ENCODE data around the gene LDLRAP1. TPM values are rescaled to one million over a fixed set of nuclear protein-coding genes. Genes with fewer than 3 reads are reported as not detected.

Gene LDLRAP1
- total and polyA plus RNA-seq, 2 of the 4 experiments (the other 2 are of a cell fraction), result 4.5 to 14.4 TPM

GRCh38 chr1:25540750-25541342, 2.6 kb upstream of the LDLRAP1 start:
- no peak overlapping the region for H3K4ac ChIP-seq (ENCODE audit: low read depth, low read length)
- ATAC-seq (ENCODE audit: low read depth) (no peak), DNase-seq (no peak)
- TF ChIP-seq BHLHE40 (IDR thresholded peaks at IDR 0.05; ENCODE audit: low read depth, low read length) (no peak), USF2 (IDR thresholded peaks at IDR 0.05; ENCODE audit: low read depth, low read length) (no peak), RCOR1 (IDR thresholded peaks at IDR 0.05; ENCODE audit: insufficient replicate concordance, low read length) (no peak), SMC3 (IDR thresholded peaks at IDR 0.05; ENCODE audit: low read depth, low read length) (no peak)
- TF ChIP-seq, protein P1, sequence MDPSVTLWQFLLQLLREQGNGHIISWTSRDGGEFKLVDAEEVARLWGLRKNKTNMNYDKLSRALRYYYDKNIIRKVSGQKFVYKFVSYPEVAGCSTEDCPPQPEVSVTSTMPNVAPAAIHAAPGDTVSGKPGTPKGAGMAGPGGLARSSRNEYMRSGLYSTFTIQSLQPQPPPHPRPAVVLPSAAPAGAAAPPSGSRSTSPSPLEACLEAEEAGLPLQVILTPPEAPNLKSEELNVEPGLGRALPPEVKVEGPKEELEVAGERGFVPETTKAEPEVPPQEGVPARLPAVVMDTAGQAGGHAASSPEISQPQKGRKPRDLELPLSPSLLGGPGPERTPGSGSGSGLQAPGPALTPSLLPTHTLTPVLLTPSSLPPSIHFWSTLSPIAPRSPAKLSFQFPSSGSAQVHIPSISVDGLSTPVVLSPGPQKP (IDR thresholded peaks at IDR 0.05; ENCODE audit: borderline replicate concordance, low read depth, low read length), result no peak
- no TSS peak for BruUV-seq (replicated peaks)
- no peak overlapping the region for H2AK9ac ChIP-seq (replicated peaks; ENCODE audit: low read depth, low read length, poor library complexity)
- no peak overlapping the region for H2BK5ac ChIP-seq (ENCODE audit: low read depth, low read length, poor library complexity, severe bottlenecking)
- H3K4me2 ChIP-seq (ENCODE audit: low read depth, low read length), result no peak overlapping the region
- H4K8ac ChIP-seq (ENCODE audit: low read depth in 2 of 2, low read length in 2 of 2), result no peak overlapping the region
- 100% methylated on average over 1 of the region's 13 CpGs; no CpG with 5 or more reads in 1 of the 2 experiments for whole genome bisulfite sequencing, 2 experiments (ENCODE audit: extremely low coverage in 2 of 2, insufficient read length in 1 of 2)
- no peak overlapping the region for H4K91ac ChIP-seq (ENCODE audit: insufficient read depth, low read depth, low read length)
- no peak overlapping the region for H2AK5ac ChIP-seq (ENCODE audit: low read depth, low read length)
- CTCF ChIA-PET, result no interaction called here
- dilution Hi-C loops (cut with HindIII; ENCODE audit: low sequenced_read_pairs, unreplicated experiment), result no loop called here
- no peak overlapping the region for H3K56ac ChIP-seq (ENCODE audit: extremely low read depth, insufficient read depth, low read length)
- no peak overlapping the region for H2BK15ac ChIP-seq (ENCODE audit: low read depth, low read length)
- no peaks in the 10 kb centered on the region for H3K9me3 ChIP-seq (ENCODE audit: control insufficient read depth, insufficient read depth, low read length)
- no peak overlapping the region for H2AFZ ChIP-seq (replicated peaks; ENCODE audit: low read length, poor library complexity)
- H3K9me1 ChIP-seq (ENCODE audit: insufficient read depth, low read length), result 0 out of 2 replicates have a peak, but pooled peaks cover 2% of the 10 kb centered on the region
- intact Hi-C loops (cut with micrococcal nuclease), result no loop called here
- H3K27ac ChIP-seq (ENCODE audit: insufficient read depth, low read length), result no peak overlapping the region
- H2BK120ac ChIP-seq (ENCODE audit: low read depth, low read length), result no peak overlapping the region
- peaks cover 16% of the 10 kb centered on the region for H3K27me3 ChIP-seq (ENCODE audit: control insufficient read depth, insufficient read depth, low read length)
- no peak overlapping the region for H3K4me3 ChIP-seq (ENCODE audit: insufficient read depth, low read depth, low read length)
- peaks cover 8% of the 10 kb centered on the region for H3K4me1 ChIP-seq (ENCODE audit: control insufficient read depth, insufficient read depth, low read length)
- H3K18ac ChIP-seq (ENCODE audit: low read depth, low read length), result no peak overlapping the region
- H3K14ac ChIP-seq (replicated peaks; ENCODE audit: low read depth, low read length), result no peak overlapping the region
- H4K5ac ChIP-seq (ENCODE audit: low read depth, low read length), result no peak overlapping the region
- H3K23ac ChIP-seq (ENCODE audit: low read depth, low read length), result no peak overlapping the region
- peaks cover 12 to 18% of the 10 kb centered on the region in 2 experiments for H3K79me1 ChIP-seq (ENCODE audit: low read depth in 1 of 2, low read length in 2 of 2)
- H2BK20ac ChIP-seq (ENCODE audit: low read depth, low read length), result no peak overlapping the region
- in situ Hi-C loops (cut with MboI; ENCODE audit: low sequenced_read_pairs), result no loop called here
- H3K36me3 ChIP-seq (ENCODE audit: control insufficient read depth, insufficient read depth, low read length), result no peaks in the 10 kb centered on the region
- POLR2A ChIA-PET (ENCODE audit: unreplicated experiment), result no interaction called here
- H3K9ac ChIP-seq (ENCODE audit: low read depth, low read length), result no peak overlapping the region
- no peaks in the 10 kb centered on the region; the same call in 1 of the 2 replicates for H4K20me1 ChIP-seq (ENCODE audit: insufficient read depth, low read length)
